DOHH2 (cell line): Measurements from ENCODE around the gene ARID1A.

ENCODE experiments used
- H3F3A ChIP-seq: fragments of 200-600 bp; sonication (generic), shearing (Covaris generic); 2 replicates; pipeline ENCODE4 v1.6.0; 2016; ENCODE audit warnings: antibody characterized with exemption, mild to moderate bottlenecking; ENCODE audit not compliant: control insufficient read depth, insufficient read depth
- H3K27ac ChIP-seq: fragments of 200-600 bp; sonication (generic); 2 replicates; pipeline ENCODE4 v1.5.1; 2014; ENCODE audit warnings: low read depth, mild to moderate bottlenecking, low read length, moderate library complexity
- H3K27me3 ChIP-seq: fragments of 200-600 bp; sonication (generic); 2 replicates; pipeline ENCODE4 v1.6.1; 2014; ENCODE audit warnings: mild to moderate bottlenecking, low read length, mixed read lengths; ENCODE audit not compliant: control insufficient read depth
- H3K36me3 ChIP-seq: fragments of 200-600 bp; sonication (generic); 2 replicates; pipeline ENCODE4 v1.6.1; 2014; ENCODE audit warnings: mild to moderate bottlenecking, low read length, moderate library complexity, mixed read lengths; ENCODE audit not compliant: control insufficient read depth
- H3K4me1 ChIP-seq: fragments of 200-600 bp; sonication (generic); 2 replicates; pipeline ENCODE4 v1.6.1; 2014; ENCODE audit warnings: mild to moderate bottlenecking, low read length, mixed read lengths; ENCODE audit not compliant: control insufficient read depth
- H3K4me2 ChIP-seq: fragments of 200-600 bp; sonication (generic); 2 replicates; pipeline ENCODE4 v1.6.0; 2014; ENCODE audit warnings: mild to moderate bottlenecking, low read length, moderate library complexity
- H3K4me3 ChIP-seq: fragments of 200-600 bp; sonication (generic); 2 replicates; pipeline ENCODE4 v1.5.1; 2014; ENCODE audit warnings: mild to moderate bottlenecking, low read length, mixed read lengths
- H3K79me2 ChIP-seq: fragments of 200-600 bp; sonication (generic); 2 replicates; pipeline ENCODE4 v1.6.1; 2014; ENCODE audit warnings: mild to moderate bottlenecking, low read length, mixed read lengths; ENCODE audit not compliant: control insufficient read depth
- H3K9me2 ChIP-seq: fragments of 200-600 bp; sonication (generic); replicated peaks from 2 replicates; pipeline ENCODE4 v1.6.1; 2014; ENCODE audit warnings: mild to moderate bottlenecking, low read length, mixed read lengths; ENCODE audit not compliant: control insufficient read depth
- H3K9me3 ChIP-seq: fragments of 200-600 bp; sonication (generic); 2 replicates; pipeline ENCODE4 v1.6.1; 2014; ENCODE audit warnings: antibody characterized with exemption, low read length, mixed read lengths; ENCODE audit not compliant: control insufficient read depth, insufficient read depth
- H4K20me1 ChIP-seq: fragments of 200-600 bp; sonication (generic); 2 replicates; pipeline ENCODE4 v1.6.0; 2014; ENCODE audit warnings: low read depth, mild to moderate bottlenecking, antibody characterized with exemption, low read length, moderate library complexity; ENCODE audit not compliant: control insufficient read depth, insufficient read depth
- CTCF ChIP-seq: fragments of 200-600 bp; sonication (generic); IDR thresholded peaks from one replicate; pipeline ENCODE4 v1.5.1; 2014; ENCODE audit warnings: antibody characterized with exemption, mild to moderate bottlenecking, low read depth, low read length; ENCODE audit not compliant: poor library complexity, severe bottlenecking
- EZH2phosphoT487 ChIP-seq: fragments of 200-600 bp; sonication (generic); IDR thresholded peaks from 2 replicates; pipeline ENCODE4 v1.6.1; 2017; ENCODE audit warnings: borderline replicate concordance, mild to moderate bottlenecking, antibody characterized with exemption, low read length, moderate library complexity, mixed read lengths

Gene ARID1A

GRCh38 chr1:26745191-26745590 lies 49.4 kb downstream of the ARID1A start:
- Histone ChIP-seq H3K4me3 (no peak overlapping the region), H3K9me3 (no peaks in the 10 kb centered on the region), H3F3A (peaks cover 34% of the 10 kb centered on the region), H4K20me1 (no peaks in the 10 kb centered on the region), H3K36me3 (peaks cover 95% of the 10 kb centered on the region), H3K27ac (peak overlapping the region; percentile 93; the same call in 1 of the 2 replicates), H3K27me3 (no peaks in the 10 kb centered on the region), H3K4me1 (peaks cover 52% of the 10 kb centered on the region), H3K9me2 (no peaks in the 10 kb centered on the region), H3K4me2 (peak overlapping the region; percentile 89), H3K79me2 (peaks cover 93% of the 10 kb centered on the region)
- no peak for TF ChIP-seq CTCF
- no peak for TF ChIP-seq EZH2phosphoT487

- no peak overlapping the region for H3K27ac ChIP-seq
- H3K27me3 ChIP-seq, result no peaks in the 10 kb centered on the region
- peaks cover 94% of the 10 kb centered on the region for H3K36me3 ChIP-seq
- H3K4me3 ChIP-seq, result no peak overlapping the region
- H3K4me1 ChIP-seq, result peaks cover 33% of the 10 kb centered on the region
- TF ChIP-seq CTCF (no peak), EZH2phosphoT487 (no peak)
- no peaks in the 10 kb centered on the region for H4K20me1 ChIP-seq
- H3K9me2 ChIP-seq, result no peaks in the 10 kb centered on the region
- H3K79me2 ChIP-seq, result peaks cover 92% of the 10 kb centered on the region
- no peaks in the 10 kb centered on the region for H3K9me3 ChIP-seq
- H3F3A ChIP-seq, result peaks cover 19% of the 10 kb centered on the region
- no peak overlapping the region for H3K4me2 ChIP-seq
Observed at GRCh38 chr1:26747048-26747447, 51.2 kb downstream of the ARID1A start.

- H3K79me2 ChIP-seq, result peaks cover 92% of the 10 kb centered on the region
- H3K9me3 ChIP-seq, result no peaks in the 10 kb centered on the region
- H3K4me1 ChIP-seq, result peaks cover 20% of the 10 kb centered on the region
- H3K4me2 ChIP-seq, result no peak overlapping the region
- no peaks in the 10 kb centered on the region for H3K9me2 ChIP-seq
- peaks cover 9% of the 10 kb centered on the region for H3F3A ChIP-seq
- no peak overlapping the region for H3K27ac ChIP-seq
- TF ChIP-seq EZH2phosphoT487 (no peak), CTCF (no peak)
- no peak overlapping the region for H3K4me3 ChIP-seq
- H3K27me3 ChIP-seq, result no peaks in the 10 kb centered on the region
- peaks cover 94% of the 10 kb centered on the region for H3K36me3 ChIP-seq
- no peaks in the 10 kb centered on the region for H4K20me1 ChIP-seq
Observed at GRCh38 chr1:26748351-26748750, 52.5 kb downstream of the ARID1A start.
